AG09309 (cell line): ENCODE data around the gene LATS2.

ENCODE experiments used
- DNase-seq: peaks from one replicate; pipeline ENCODE4 v3.0.0-alpha.2; 2010; ENCODE audit warnings: low read depth
- H3K4me3 ChIP-seq: 2 replicates; pipeline ENCODE4 v1.5.1; 2011; ENCODE audit warnings: mild to moderate bottlenecking, low read depth, low read length, moderate library complexity; ENCODE audit not compliant: control insufficient read depth
- CTCF ChIP-seq: IDR thresholded peaks from 2 replicates; pipeline ENCODE4 v1.5.1; 2011; ENCODE audit warnings: mild to moderate bottlenecking, low read depth, low read length, inconsistent platforms; ENCODE audit not compliant: insufficient read depth, control insufficient read depth; ENCODE audit errors: missing control alignments

Gene LATS2

DNA sequence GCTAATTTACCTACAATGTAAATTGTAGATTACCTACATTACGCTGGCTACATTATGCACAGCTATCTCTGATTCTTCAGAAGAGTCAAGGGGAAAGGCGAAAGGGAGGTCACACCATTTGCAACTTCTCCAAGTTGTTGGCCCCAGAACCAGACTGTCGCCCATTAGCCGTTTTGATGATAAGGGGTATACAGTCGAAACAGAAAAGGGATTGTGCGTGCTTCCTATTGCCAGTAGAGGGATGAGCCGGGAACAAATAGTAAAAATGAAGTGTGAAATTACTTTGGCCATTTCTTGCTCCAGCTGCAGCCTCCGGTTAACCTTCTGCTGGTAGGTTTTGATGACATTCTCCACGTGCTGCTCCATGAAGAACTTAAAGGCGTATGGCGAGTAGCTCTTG, 73.8 kb downstream of the LATS2 start:
- no peak for TF ChIP-seq CTCF
- DNase-seq: no peak
- no peak overlapping the region for H3K4me3 ChIP-seq

GRCh38 chr13:20984879-20985278, 76.5 kb downstream of the LATS2 start:
- no peak overlapping the region for H3K4me3 ChIP-seq
- no peak for DNase-seq
- TF ChIP-seq CTCF: no peak

DNA sequence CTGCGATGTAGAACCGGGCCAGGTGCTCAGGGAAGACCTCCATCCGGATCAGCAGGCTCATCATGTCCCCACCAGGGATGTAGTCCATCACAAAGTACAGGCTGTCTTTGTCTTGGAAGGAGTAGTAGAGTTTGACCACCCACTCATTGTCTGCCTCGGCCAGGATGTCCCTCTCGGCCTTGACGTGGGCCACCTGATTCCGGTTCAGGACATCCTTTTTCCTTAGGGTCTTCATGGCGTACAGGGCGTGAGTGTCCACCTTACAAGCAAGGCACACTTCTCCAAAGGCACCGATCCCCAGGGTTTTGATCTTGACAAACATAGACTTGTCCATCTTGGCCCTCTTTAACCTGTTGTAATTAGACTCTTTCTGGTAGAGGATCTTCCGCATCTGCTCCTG, 78.0 kb downstream of the LATS2 start:
- DNase-seq: no peak
- no peak for TF ChIP-seq CTCF
- no peak overlapping the region for H3K4me3 ChIP-seq

DNA sequence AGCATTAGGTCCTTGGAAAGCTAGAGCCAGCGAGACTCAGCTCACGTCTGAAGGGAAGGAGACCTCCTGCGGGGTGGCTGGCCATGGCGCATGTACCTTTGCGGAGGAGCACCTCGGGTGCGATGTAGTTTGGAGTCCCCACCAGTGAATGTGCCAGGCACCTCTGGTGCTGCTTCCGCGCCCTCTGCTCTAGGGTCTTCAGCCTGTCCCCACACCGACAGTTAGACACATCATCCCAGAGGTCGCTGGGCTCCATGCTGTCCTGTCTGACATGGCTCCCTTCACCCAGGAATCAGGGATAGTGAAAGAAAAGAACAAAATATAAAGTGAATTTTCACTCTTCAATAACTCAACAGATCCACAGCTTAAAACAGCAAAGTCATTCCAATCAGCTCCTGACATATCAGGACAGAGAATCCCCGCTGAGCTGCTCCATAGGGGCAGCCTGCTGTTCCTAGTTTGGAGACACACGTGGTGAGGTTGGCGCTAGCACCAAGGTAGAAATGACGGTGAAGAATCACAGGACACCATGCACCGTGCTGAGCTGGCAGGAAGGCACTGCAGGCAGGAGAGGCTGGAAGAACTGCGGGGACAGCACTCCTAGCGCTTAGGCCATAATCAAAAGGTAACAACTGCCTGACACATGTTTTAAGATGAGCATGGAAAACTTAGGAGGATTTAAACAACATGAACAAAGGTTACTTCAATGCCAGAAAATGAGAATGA, 79.9 kb downstream of the LATS2 start:
- no peak overlapping the region for H3K4me3 ChIP-seq
- DNase-seq: no peak
- no peak for TF ChIP-seq CTCF

- no peak for DNase-seq
- TF ChIP-seq CTCF: no peak
- no peak overlapping the region for H3K4me3 ChIP-seq
Measured at GRCh38 chr13:20980899-20981298, 80.5 kb downstream of the LATS2 start.

DNA sequence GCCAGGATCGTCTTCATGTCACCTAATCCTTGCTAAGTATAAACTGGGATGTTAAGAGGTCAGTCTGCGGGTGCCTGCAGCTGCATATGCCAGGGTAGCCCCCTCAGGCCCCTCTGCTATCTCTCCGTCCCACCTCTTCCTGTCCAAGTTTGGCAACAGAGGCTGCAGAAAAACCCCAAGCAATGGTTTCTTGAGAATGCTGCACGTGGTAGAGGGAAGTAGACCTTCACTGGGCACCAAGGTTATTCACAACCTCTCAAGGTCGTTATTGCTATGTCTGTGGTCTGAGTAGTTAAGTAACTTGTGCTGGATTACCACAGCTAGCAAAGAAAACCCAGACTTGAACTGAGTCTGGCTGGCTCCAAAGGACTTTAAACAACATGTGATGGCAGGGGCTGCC, 81.0 kb downstream of the LATS2 start:
- no peak for DNase-seq
- TF ChIP-seq CTCF: no peak
- H3K4me3 ChIP-seq: no peak overlapping the region

DNA sequence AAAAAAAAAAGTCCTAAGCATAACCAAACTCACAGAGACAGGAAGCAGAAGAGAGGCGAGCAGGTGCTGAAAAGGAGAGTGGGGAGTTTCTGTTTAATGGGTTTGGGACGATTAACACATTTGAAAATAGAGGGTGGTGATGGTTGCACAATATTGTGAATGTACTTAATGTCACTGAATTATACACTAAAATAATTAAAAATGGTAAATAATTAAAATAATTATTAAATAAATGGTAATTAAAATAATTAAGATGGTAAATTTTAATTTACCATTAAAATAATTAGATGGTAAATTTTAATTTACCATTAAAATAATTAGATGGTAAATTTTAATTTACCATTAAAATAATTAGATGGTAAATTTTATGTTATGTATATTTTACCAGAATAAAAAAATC, 84.0 kb downstream of the LATS2 start:
- H3K4me3 ChIP-seq: no peak overlapping the region
- no peak for DNase-seq
- no peak for TF ChIP-seq CTCF
